Lung (tissue), 12 donors: ENCODE results near the gene SAMD11. TPM values are rescaled to one million over a fixed set of nuclear protein-coding genes. Genes with fewer than 3 reads are reported as not detected.

ENCODE experiments used
- ATAC-seq: fragments of 200-7000 bp; cut with Tn5 transposase; one replicate; pipeline ENCODE4 v1.9.1; 2020; ENCODE audit warnings: moderate number of reproducible peaks; ENCODE audit not compliant: insufficient read depth, low FRiP score
- DNase-seq, 3 donors: peaks; one replicate each; pipeline ENCODE4 v3.0.0-alpha.2; 2013 to 2017
- H3K27ac ChIP-seq, 2 donors: one replicate each; pipeline ENCODE4 v1.5.1; 2013; ENCODE audit warnings: mild to moderate bottlenecking in 2 of 2, moderate library complexity in 2 of 2, control low read depth in 1 of 2, inconsistent platforms in 1 of 2, low read depth in 1 of 2, low read length in 1 of 2
- H3K27me3 ChIP-seq, 3 donors: one replicate each; pipeline ENCODE4 v1.5.1; 2013; ENCODE audit warnings: low read length in 2 of 3; ENCODE audit not compliant: control insufficient read depth in 3 of 3, insufficient read depth in 3 of 3
- H3K36me3 ChIP-seq, 4 donors: one replicate each; pipeline ENCODE4 v1.5.1; 2013; ENCODE audit warnings: low read length in 4 of 4, mild to moderate bottlenecking in 1 of 4, moderate library complexity in 1 of 4; ENCODE audit not compliant: control insufficient read depth in 4 of 4, insufficient read depth in 4 of 4
- H3K4me1 ChIP-seq, 5 donors: one replicate each; pipeline ENCODE4 v1.5.1; 2013; ENCODE audit warnings: low read length in 5 of 5, mild to moderate bottlenecking in 2 of 5, moderate library complexity in 1 of 5; ENCODE audit not compliant: control insufficient read depth in 5 of 5, insufficient read depth in 5 of 5
- H3K4me3 ChIP-seq: one replicate; pipeline ENCODE4 v1.5.1; 2013; ENCODE audit warnings: mild to moderate bottlenecking, control low read depth, moderate library complexity
- H3K9ac ChIP-seq, 2 donors: one replicate each; pipeline ENCODE4 v1.5.1; 2013; ENCODE audit warnings: low read length in 2 of 2, control low read depth in 1 of 2; ENCODE audit not compliant: insufficient read depth in 1 of 2
- H3K9me3 ChIP-seq, 4 donors: one replicate each; pipeline ENCODE4 v1.5.1; 2013; ENCODE audit warnings: low read length in 3 of 4, mild to moderate bottlenecking in 1 of 4, moderate library complexity in 1 of 4; ENCODE audit not compliant: control insufficient read depth in 4 of 4, insufficient read depth in 3 of 4
- WGBS, 2 donors: extraction: QIAGEN DNeasy Blood & Tissue Kit; methylation state at CpG; one replicate each; pipeline ENCODE4 v1.1.7; 2013; 5-methylcytosine and 5-hydroxymethylcytosine counted together
- polyA plus RNA-seq, 2 donors: library from polyadenylated mRNA; stranded (reverse); fragments of 200-250 nt; gene quantifications; one replicate each; pipeline ENCODE4 v1.2.1, GENCODE V29; 2013
- total RNA-seq, 2 donors: library from RNA; depleted of rRNA in 1 of 2; stranded (reverse); fragments of >200 nt in 1 of 2; gene quantifications; one replicate each; pipeline ENCODE4 v1.2.1, GENCODE V29; 2014 to 2021
- TF ChIP-seq, protein P1 (sequence below): IDR thresholded peaks from 2 replicates; pipeline ENCODE4 v1.5.1; 2012; ENCODE audit warnings: mild to moderate bottlenecking; ENCODE audit errors: control extremely low read depth, extremely low read depth
- donor health status: control.
- donor health status: control.
- donor health status: Bipolar disorder and iron deficiency.
- donor health status: healthy.
- donor health status: DM: yes; HTN: yes; CAD: no.

SAMD11 gene
- total and polyA plus RNA-seq, 4 donors, result 3.7 to 26.3 (median 5.8) TPM

DNA sequence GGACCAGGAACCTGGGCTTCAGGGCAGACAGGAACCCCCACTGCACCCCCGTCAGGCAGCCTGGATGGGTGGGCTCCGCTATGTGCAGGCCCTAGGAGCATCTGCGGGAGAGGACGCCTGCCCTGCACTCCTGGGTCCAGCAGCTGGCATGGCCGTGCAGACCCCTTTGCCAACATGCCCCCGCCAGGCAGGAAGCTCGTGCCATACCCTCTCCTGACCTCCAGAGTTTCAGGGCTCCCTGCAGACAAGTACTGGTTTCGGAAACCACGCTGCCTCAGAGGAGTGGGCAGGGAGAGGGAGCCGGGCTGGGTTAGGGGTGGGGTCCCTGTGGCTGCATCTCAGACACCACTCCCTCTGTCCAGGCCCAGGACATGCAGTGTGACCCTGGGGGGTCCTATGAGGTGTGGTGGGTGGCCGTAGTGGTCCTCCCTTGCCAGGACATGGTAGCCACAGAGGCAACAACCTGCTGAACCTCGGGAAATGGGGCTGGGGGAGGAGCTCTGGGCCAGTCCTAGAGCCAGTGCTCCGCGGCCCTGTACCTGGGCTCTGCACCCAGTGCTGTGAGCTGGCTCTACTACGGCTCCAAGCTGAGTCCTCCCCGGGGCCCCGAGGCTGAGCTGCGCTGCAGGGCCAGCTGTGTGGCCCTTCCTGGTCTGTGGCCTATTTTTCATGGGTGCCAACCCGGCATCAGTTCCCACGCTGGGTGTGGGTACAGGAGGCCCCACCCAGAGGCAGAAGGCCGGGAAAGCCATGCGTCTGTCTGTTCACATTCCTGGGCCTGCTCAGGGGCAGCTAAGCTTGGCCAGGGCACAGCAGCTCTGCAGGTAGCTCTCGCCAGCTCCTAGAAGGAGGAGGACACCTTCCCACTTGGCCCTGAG lies 44.0 kb downstream of the SAMD11 start:
- no peak overlapping the region for H3K4me3 ChIP-seq
- 70% methylated on average over 19 to 23 of the region's 23 CpGs for WGBS, 2 donors
- no peak for DNase-seq

DNA sequence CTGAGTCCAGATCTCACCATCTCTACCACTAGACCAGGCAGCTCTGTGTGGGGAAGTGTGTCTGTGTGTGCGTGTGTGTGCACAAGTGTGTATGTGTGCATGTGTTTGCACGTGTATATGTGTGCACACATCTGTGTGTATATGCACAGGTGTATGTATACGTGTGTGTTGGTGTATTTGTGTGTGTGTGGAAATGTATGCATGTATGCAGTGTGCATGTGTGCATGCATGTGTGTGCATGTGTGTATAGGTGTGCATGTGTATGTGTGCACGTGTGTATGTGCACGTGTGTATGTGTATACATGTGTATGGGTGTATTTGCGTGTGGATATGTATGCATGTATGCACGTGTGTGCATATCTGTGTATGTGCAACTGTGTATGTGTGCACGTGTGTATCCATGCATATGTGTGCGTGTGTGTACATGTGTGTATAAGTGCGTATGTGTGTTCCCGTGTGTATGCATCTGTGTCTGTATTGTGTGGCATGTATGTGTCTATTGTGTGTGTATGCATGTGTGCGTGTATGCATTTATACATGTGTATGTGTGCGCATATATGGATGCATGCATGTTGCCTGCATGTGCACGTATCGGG lies 45.6 kb downstream of the SAMD11 start:
- Histone ChIP-seq H3K9me3 (no peaks in the 10 kb centered on the region), H3K4me1 (peaks cover 0 to 13% (median 0%) of the 10 kb centered on the region in 5 donors), H3K27ac (no peak overlapping the region), H3K36me3 (peaks cover 0 to 3% (median 0%) of the 10 kb centered on the region in 4 donors), H3K27me3 (peaks cover 0 to 48% (median 16%) of the 10 kb centered on the region in 3 donors), H3K4me3 (no peak overlapping the region), H3K9ac (no peak overlapping the region)
- 82 to 88% methylated on average over 15 of the region's 15 CpGs for WGBS, 2 donors
- ATAC-seq, result no peak
- TF ChIP-seq, protein P1, sequence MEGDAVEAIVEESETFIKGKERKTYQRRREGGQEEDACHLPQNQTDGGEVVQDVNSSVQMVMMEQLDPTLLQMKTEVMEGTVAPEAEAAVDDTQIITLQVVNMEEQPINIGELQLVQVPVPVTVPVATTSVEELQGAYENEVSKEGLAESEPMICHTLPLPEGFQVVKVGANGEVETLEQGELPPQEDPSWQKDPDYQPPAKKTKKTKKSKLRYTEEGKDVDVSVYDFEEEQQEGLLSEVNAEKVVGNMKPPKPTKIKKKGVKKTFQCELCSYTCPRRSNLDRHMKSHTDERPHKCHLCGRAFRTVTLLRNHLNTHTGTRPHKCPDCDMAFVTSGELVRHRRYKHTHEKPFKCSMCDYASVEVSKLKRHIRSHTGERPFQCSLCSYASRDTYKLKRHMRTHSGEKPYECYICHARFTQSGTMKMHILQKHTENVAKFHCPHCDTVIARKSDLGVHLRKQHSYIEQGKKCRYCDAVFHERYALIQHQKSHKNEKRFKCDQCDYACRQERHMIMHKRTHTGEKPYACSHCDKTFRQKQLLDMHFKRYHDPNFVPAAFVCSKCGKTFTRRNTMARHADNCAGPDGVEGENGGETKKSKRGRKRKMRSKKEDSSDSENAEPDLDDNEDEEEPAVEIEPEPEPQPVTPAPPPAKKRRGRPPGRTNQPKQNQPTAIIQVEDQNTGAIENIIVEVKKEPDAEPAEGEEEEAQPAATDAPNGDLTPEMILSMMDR, result no peak
- no peak for DNase-seq

More for the DNA sequence above, 44.0 kb downstream of the SAMD11 start:
- Histone ChIP-seq H3K36me3 (peaks cover 0 to 9% (median 0%) of the 10 kb centered on the region in 4 donors), H3K4me1 (peaks cover 0 to 13% (median 0%) of the 10 kb centered on the region in 5 donors), H3K9me3 (no peaks in the 10 kb centered on the region), H3K9ac (no peak overlapping the region), H3K27ac (no peak overlapping the region), H3K27me3 (peaks cover 0 to 48% (median 16%) of the 10 kb centered on the region in 3 donors)
- no peak for ATAC-seq
- TF ChIP-seq, protein P1, result no peak

DNA sequence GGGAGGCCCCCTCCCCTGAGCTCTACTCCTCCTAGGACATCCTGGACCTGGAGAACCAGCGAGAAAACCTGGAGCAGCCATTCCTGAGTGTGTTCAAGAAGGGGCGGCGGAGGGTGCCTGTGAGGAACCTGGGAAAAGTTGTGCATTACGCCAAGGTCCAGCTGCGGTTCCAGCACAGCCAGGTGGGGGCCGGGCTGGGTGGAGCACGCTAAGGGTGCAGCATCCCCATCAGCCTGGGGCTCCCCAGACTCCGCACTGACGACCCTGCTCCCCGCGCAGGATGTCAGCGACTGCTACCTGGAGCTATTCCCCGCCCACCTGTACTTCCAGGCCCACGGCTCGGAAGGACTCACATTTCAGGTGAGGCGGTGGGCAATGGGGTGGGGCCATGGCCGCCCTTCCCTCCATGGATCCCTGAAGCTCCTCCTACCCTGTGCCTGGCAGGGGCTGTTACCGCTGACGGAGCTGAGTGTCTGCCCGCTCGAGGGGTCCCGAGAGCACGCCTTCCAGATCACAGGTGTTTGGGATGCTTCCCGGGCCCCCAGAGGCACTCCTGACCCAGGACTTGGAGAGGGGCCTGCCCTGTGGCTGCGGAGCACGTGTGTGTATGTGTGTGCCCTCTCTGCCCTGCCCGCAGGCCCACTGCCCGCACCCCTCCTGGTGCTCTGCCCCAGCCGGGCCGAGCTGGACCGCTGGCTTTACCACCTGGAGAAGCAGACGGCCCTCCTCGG lies 46.7 kb downstream of the SAMD11 start:
- Histone ChIP-seq H3K27me3 (peaks cover 0 to 52% (median 16%) of the 10 kb centered on the region in 3 donors), H3K4me1 (peaks cover 0 to 13% (median 0%) of the 10 kb centered on the region in 5 donors), H3K4me3 (no peak overlapping the region), H3K27ac (no peak overlapping the region), H3K9ac (no peak overlapping the region), H3K9me3 (no peaks in the 10 kb centered on the region), H3K36me3 (no peaks in the 10 kb centered on the region)
- TF ChIP-seq, protein P1, result no peak
- DNase-seq, result no peak
- no peak for ATAC-seq
- 19 to 21% methylated on average over 30 to 33 of the region's 33 CpGs for WGBS, 2 donors
